ENCODE measurements around the gene ILKAP. TPM values are rescaled to one million over a fixed set of nuclear protein-coding genes. Genes with fewer than 3 reads are reported as not detected.

Gene ILKAP
- total and polyA plus RNA-seq, 2 donors (not counting 1 experiment from before 2014, with no cell fraction given): 82.5 to 98.6 TPM

- no peak for DNase-seq
- Mint-ChIP-seq H3K4me3 (no peak overlapping the region), H3K4me1 (no peaks in the 10 kb centered on the region), H3K9me3 (ENCODE audit: insufficient read depth) (no peaks in the 10 kb centered on the region), H3K27me3 (no peaks in the 10 kb centered on the region), H3K27ac (no peak overlapping the region)
- ChIA-PET CTCF (no interaction called here), POLR2A (no interaction called here)
- Histone ChIP-seq H4K20me1 (ENCODE audit: control insufficient read depth, insufficient read depth, low read length, poor library complexity, severe bottlenecking) (peaks cover 29% of the 10 kb centered on the region), H3K27me3 (replicated peaks in 1 of 4; ENCODE audit: control extremely low read depth in 1 of 4, control insufficient read depth in 3 of 4, insufficient read depth in 4 of 4, low read length in 3 of 4) (no peaks in the 10 kb centered on the region), H3K79me2 (ENCODE audit: control insufficient read depth, insufficient read depth, low read length) (no peaks in the 10 kb centered on the region), H3K9me3 (ENCODE audit: control extremely low read depth in 1 of 3, control insufficient read depth in 2 of 3, insufficient read depth in 1 of 3, low read length in 2 of 3) (no peaks in the 10 kb centered on the region), H2AFZ (ENCODE audit: insufficient read depth, low read depth, low read length, poor library complexity, severe bottlenecking) (no peak overlapping the region), H3K4me2 (replicated peaks; ENCODE audit: low read depth, low read length, poor library complexity, severe bottlenecking) (no peak overlapping the region), H3K4me3 (ENCODE audit: control extremely low read depth in 1 of 5, extremely low read depth in 1 of 5, insufficient read depth in 1 of 5, low read depth in 2 of 5, low read length in 4 of 5) (no peak overlapping the region), H3K36me3 (replicated peaks in 1 of 2; ENCODE audit: control extremely low read depth in 1 of 2, control insufficient read depth in 1 of 2, extremely low read depth in 1 of 2, insufficient read depth in 2 of 2, low read length in 1 of 2) (peaks cover 7 to 83% of the 10 kb centered on the region in 2 experiments), H3K9ac (ENCODE audit: low read length) (no peak overlapping the region), H3K4me1 (ENCODE audit: control insufficient read depth in 2 of 2, insufficient read depth in 2 of 2, low read length in 2 of 2) (no peaks in the 10 kb centered on the region), H3K27ac (ENCODE audit: low read length in 2 of 2) (no peak overlapping the region)
- ATAC-seq (ENCODE audit: low read depth): no peak
- TF ChIP-seq CTCF (IDR thresholded peaks at IDR 0.05) (no peak), EZH2 (IDR thresholded peaks at IDR 0.05; ENCODE audit: borderline replicate concordance, insufficient read depth, low read depth, low read length, poor library complexity, severe bottlenecking) (no peak)
- 100% methylated on average over 2 of the region's 2 CpGs for WGBS (ENCODE audit: insufficient coverage)
- intact Hi-C loops (cut with micrococcal nuclease): no loop called here
These were observed 29.8 kb downstream of the ILKAP start for GRCh38 chr2:238173692-238174091.

GRCh38 chr2:238172439-238172838, 31.1 kb downstream of the ILKAP start:
- H3K27me3 Mint-ChIP-seq: no peaks in the 10 kb centered on the region
- H3K4me3 ChIP-seq (ENCODE audit: control extremely low read depth in 1 of 5, extremely low read depth in 1 of 5, insufficient read depth in 1 of 5, low read depth in 2 of 5, low read length in 4 of 5): no peak overlapping the region
- H3K9ac ChIP-seq (ENCODE audit: low read length): no peak overlapping the region
- no peaks in the 10 kb centered on the region for H3K79me2 ChIP-seq (ENCODE audit: control insufficient read depth, insufficient read depth, low read length)
- no peaks in the 10 kb centered on the region for H3K4me1 ChIP-seq (ENCODE audit: control insufficient read depth in 2 of 2, insufficient read depth in 2 of 2, low read length in 2 of 2)
- no peaks in the 10 kb centered on the region for H3K27me3 ChIP-seq (replicated peaks in 1 of 4; ENCODE audit: control extremely low read depth in 1 of 4, control insufficient read depth in 3 of 4, insufficient read depth in 4 of 4, low read length in 3 of 4)
- peaks cover 7 to 73% of the 10 kb centered on the region in 2 experiments for H3K36me3 ChIP-seq (replicated peaks in 1 of 2; ENCODE audit: control extremely low read depth in 1 of 2, control insufficient read depth in 1 of 2, extremely low read depth in 1 of 2, insufficient read depth in 2 of 2, low read length in 1 of 2)
- no peaks in the 10 kb centered on the region for H3K4me1 Mint-ChIP-seq
- no peak overlapping the region for H3K4me3 Mint-ChIP-seq
- intact Hi-C loops (cut with micrococcal nuclease): no loop called here
- H2AFZ ChIP-seq (ENCODE audit: insufficient read depth, low read depth, low read length, poor library complexity, severe bottlenecking): no peak overlapping the region
- no peak for ATAC-seq (ENCODE audit: low read depth)
- no peak overlapping the region for H3K27ac Mint-ChIP-seq
- POLR2A ChIA-PET: no interaction called here
- H3K9me3 Mint-ChIP-seq (ENCODE audit: insufficient read depth): no peaks in the 10 kb centered on the region
- TF ChIP-seq CTCF (IDR thresholded peaks at IDR 0.05) (no peak), EZH2 (IDR thresholded peaks at IDR 0.05; ENCODE audit: borderline replicate concordance, insufficient read depth, low read depth, low read length, poor library complexity, severe bottlenecking) (no peak)
- no peak for DNase-seq
- H3K4me2 ChIP-seq (replicated peaks; ENCODE audit: low read depth, low read length, poor library complexity, severe bottlenecking): no peak overlapping the region
- no peak overlapping the region for H3K27ac ChIP-seq (ENCODE audit: low read length in 2 of 2)
- 99% methylated on average over 13 of the region's 14 CpGs for WGBS (ENCODE audit: insufficient coverage)
- CTCF ChIA-PET: no interaction called here
- H3K9me3 ChIP-seq (ENCODE audit: control extremely low read depth in 1 of 3, control insufficient read depth in 2 of 3, insufficient read depth in 1 of 3, low read length in 2 of 3): no peaks in the 10 kb centered on the region
- peaks cover 25% of the 10 kb centered on the region for H4K20me1 ChIP-seq (ENCODE audit: control insufficient read depth, insufficient read depth, low read length, poor library complexity, severe bottlenecking)
